GM10266 (cell line): ENCODE data around the gene MICU1.

Experiments
- DNase-seq: peaks from one replicate; pipeline ENCODE4 v3.0.0; 2012; ENCODE audit errors: extremely low spot score
- TF ChIP-seq, protein P1 (sequence below): IDR thresholded peaks from 2 replicates; pipeline ENCODE4 v1.5.1; 2012; ENCODE audit warnings: mild to moderate bottlenecking, low read depth; ENCODE audit not compliant: control insufficient read depth, insufficient read depth; ENCODE audit errors: missing control alignments

Gene MICU1

GRCh38 chr10:72540193-72540807, 85.6 kb downstream of the MICU1 start:
- no peak for DNase-seq
- TF ChIP-seq, protein P1, sequence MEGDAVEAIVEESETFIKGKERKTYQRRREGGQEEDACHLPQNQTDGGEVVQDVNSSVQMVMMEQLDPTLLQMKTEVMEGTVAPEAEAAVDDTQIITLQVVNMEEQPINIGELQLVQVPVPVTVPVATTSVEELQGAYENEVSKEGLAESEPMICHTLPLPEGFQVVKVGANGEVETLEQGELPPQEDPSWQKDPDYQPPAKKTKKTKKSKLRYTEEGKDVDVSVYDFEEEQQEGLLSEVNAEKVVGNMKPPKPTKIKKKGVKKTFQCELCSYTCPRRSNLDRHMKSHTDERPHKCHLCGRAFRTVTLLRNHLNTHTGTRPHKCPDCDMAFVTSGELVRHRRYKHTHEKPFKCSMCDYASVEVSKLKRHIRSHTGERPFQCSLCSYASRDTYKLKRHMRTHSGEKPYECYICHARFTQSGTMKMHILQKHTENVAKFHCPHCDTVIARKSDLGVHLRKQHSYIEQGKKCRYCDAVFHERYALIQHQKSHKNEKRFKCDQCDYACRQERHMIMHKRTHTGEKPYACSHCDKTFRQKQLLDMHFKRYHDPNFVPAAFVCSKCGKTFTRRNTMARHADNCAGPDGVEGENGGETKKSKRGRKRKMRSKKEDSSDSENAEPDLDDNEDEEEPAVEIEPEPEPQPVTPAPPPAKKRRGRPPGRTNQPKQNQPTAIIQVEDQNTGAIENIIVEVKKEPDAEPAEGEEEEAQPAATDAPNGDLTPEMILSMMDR, result no peak

GRCh38 chr10:72539137-72539536, 86.7 kb downstream of the MICU1 start:
- no peak for DNase-seq
- TF ChIP-seq, protein P1, result no peak

DNA sequence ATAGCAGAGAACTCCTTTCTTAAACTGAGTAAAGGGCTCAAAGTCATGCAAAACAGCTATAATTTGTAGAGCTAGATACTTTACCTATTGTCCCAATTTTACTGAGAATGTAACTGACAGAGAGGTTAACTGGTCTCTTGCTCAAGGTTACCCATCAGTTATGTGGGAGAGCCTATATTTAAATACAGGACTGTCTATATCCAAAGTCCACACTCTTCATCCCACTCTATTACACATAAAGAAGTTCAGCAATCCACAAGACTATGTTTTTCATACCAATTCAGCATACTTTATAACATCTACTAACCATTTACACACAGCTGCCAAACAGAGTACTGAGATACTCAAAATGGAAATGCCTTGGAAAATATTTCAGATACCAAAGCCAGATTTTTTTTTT, 100.2 kb downstream of the MICU1 start:
- TF ChIP-seq, protein P1, result no peak

DNA sequence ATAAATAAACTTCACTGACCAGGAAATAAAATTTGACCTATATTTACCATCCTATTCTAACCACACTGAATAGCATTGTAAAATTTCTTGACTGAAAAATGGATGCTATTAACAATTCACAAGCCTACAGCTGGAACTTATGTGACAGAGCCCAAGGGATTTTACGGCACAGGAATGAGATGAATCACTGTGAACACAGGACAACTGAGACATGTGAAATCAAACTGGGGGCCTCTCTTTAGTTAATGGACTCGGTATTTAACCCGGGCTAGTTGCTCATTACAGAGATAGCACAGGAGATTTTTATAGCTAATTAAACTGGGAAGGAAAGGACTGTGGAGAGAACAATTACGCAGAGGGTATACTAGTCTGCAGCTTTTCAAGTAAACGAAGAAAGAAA, 100.6 kb downstream of the MICU1 start:
- no peak for DNase-seq
- TF ChIP-seq, protein P1, result no peak

More for the DNA sequence above, 100.2 kb downstream of the MICU1 start:
- no peak for DNase-seq

DNA sequence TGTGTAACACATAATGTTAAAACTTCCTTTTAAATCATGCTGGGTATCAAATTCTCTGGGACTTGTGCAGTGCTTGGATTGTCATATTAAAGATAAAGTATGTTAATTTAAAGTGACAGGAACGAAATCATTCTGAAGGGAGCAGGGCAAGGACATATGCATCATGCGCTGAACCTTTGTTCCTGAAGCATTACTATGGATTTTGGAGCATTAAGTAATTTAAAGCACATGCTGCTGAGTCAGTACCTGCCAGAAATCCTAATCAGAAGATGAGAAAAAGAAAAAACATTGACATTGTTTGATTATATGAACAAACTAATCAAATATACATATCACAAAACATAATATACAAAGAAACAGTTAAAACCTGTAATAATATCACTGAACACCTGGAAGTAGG, 101.4 kb downstream of the MICU1 start:
- no peak for DNase-seq
- TF ChIP-seq, protein P1, result no peak

- DNase-seq, result no peak
- TF ChIP-seq, protein P1, result no peak
Measured at GRCh38 chr10:72523932-72524396, 101.9 kb downstream of the MICU1 start.

DNA sequence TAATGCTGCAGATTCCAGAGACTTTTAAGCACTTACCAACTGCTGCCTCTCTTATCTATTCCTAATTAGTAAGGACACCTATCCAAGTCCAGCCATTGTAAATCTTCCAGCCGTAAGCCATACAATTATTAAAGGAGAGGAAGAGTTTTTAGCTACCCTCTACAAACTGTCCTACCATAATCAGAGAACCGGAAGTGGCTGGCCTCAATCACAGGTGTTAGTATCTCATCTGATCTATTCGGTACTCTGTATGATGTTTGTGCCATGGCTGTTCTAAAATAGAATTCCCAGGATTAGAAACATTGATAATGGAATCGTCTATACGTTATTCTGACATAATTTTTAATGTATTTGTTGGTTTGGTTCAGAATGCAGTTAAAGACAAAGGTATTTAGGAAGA, 102.8 kb downstream of the MICU1 start:
- TF ChIP-seq, protein P1, result no peak
- no peak for DNase-seq
